HG02885 (cell line): ENCODE results near the gene SORCS3.

Experiments
- ATAC-seq: cut with Tn5 transposase; IDR thresholded peaks from one replicate; pipeline ENCODE4 v1.9.1; 2021; ENCODE audit warnings: mild to moderate bottlenecking; ENCODE audit not compliant: unreplicated experiment, poor library complexity

SORCS3 gene

DNA sequence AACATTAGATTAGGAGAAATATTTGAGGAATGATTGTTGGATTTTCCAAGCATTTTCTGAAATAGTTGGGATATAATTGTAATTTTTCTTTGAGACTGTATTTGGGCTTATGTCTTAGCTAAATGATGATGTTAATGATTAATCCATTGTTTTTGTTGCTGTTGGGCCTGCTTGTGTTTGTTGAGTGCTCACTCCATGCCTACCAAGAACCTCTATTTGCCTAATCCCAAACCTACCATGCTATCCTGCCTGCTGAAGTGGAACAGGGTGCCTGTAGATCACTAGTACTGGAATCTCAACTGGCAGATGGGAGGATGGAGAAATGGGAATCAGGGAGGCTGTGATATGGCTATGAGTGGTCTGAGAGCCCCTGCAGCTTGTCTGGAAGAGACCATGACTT lies 565.5 kb downstream of the SORCS3 start:
- ATAC-seq: no peak

DNA sequence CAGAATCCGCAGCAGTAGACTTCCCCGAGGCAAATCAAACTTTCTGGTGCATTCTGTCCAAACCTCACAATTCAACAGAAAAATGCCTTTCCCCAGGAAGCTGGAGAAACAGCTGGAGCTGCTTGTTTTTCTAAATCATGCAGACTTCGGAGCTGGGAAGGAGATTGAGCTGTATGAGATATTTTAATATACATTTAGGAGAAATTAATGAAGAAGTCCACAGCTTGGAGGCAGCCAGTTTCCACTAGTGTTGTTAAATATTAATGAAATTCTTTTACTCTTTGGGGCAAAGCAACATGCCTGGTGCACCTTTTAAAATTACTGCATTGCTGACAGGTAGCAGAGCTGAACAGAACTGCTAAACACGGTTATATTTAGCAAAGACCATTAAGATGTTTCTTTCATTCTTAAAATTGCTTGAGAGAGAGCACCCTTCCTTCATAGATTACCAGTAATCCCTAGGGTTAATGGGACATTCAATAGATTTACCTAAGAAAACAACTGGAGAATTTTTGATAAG lies 566.4 kb downstream of the SORCS3 start:
- ATAC-seq: no peak

DNA sequence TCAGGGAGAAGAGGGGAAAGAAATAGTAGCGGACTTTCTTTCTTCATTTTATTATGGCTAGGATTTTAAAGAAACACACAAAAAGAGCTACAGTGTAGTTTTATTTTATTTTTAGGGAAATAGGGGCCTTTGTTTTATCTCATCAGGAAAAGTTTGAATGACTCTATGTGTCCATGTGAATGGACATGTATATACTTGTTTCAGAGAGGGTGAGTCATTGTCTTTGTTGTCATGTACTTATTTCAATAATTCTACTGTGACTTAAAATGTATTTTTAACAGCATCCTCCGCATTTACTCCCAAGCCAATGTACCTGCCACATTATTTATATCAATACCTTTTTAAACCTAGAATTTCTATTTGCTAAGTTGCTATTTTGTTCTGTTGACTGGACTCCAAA lies 569.5 kb downstream of the SORCS3 start:
- ATAC-seq: no peak

DNA sequence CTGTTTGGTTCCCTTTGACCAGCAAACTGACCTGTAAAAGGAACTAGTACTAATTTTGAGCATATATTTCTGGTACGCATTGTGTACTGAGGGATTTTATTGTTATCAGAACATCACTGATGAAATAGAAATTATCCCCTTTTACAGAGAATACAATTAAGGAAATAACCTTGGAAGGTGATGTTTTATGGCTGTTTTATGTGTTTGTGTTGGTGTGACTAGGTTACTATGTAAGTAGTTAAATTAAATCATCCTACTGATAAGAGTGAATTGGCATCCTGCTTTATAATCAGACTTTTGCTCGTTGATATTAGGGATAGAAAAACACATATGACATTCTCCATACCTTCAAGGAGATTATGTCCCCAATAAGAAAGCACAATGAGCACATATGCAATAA lies 596.6 kb downstream of the SORCS3 start:
- ATAC-seq: no peak

DNA sequence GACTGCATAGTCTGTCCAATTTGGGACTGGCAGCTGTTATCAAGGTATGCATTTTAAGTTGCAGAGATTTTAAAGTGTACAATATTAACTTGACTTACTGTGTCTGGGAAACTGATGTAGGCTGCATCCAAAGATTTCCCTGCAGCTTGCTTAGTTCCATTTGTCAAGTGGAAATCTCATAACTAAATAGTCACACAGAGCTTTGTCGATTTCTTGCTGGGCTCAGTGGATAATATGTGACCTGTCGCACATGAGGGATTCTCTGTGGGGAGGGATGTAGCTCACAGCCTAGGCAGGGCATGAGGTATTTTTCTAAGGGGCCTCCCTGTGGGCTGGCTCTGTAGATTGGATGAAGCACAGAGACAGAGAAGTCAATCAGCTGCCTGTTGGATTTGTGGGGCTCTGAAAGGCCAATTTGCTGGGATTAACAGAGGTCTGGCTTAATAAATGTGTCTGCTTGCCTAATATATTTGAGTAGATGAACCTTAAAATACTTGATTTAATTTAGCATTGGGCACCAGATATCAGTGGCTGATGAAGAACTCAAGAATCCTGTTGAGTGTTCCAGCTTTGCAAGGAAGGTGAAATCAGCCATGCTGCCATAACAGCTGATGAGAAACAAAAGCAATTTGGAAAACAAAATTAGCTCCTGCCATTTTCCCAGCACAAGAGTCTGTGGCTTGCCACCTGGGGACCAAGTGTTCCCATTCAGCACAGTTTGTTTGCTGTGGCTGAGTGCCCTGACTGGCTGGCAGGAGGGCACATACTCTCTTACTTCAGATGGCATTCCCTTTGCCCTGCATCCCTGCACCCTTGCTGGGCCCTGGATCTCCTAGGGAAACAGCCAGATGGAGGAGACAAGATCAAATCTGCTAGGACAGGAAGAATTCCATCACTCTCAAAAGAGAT lies 598.5 kb downstream of the SORCS3 start:
- ATAC-seq: no peak

DNA sequence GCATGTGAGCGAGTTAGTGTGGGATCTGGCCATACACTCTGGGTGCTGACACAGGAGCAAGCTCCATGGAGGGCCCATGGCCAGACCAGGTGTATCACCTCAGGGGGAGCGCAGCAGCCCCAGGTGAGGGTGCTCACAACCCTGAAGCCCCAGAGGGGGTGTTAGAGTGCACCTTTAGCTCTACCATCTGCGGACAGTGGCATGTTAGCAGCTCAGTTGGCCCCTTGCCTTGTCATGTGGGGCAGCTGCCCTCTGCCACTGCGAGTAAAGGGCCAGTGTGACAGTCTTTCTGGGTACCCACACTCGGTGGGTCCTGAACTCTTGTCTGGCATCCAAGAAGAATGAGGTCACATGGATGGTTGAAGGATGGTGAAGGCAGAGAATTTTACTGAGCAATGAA lies 600.2 kb downstream of the SORCS3 start:
- no peak for ATAC-seq

DNA sequence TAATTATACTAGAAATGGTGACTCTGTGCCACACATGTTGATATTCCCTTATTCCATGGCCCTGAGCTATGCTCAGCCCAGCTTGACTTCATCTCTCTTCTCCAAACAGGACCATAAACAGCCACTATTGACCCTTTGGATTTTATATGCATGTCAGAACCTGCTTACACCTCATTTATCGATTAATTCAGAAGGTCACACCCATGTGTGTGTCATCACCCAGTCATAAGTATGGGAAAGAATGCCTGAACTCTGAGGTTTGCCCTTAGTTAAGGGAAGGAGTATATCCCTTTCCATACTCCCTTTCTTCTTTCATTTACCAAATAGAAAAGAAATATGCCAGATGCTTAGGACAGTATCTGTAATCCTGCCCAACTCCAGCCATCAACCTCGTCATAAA lies 602.3 kb downstream of the SORCS3 start:
- ATAC-seq: no peak

DNA sequence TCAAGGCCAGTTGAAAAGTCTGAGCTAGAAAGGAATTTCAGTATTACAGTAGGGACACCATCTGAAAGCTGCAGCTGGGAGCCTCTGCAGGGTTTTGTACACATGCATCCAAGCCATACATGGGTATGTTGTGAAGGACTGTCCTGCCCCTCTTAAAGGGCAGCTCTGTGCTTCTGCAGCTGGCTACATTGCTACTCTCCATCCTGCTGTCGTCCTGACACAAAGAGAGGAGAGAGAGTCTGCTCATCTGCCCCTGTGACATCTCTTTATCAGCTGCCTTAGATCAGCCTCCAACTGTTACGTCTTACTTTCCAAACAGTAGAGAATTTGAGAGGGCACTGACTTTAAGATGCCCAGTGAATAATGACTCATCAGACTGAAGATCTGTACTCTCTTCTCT lies 602.7 kb downstream of the SORCS3 start:
- no peak for ATAC-seq

DNA sequence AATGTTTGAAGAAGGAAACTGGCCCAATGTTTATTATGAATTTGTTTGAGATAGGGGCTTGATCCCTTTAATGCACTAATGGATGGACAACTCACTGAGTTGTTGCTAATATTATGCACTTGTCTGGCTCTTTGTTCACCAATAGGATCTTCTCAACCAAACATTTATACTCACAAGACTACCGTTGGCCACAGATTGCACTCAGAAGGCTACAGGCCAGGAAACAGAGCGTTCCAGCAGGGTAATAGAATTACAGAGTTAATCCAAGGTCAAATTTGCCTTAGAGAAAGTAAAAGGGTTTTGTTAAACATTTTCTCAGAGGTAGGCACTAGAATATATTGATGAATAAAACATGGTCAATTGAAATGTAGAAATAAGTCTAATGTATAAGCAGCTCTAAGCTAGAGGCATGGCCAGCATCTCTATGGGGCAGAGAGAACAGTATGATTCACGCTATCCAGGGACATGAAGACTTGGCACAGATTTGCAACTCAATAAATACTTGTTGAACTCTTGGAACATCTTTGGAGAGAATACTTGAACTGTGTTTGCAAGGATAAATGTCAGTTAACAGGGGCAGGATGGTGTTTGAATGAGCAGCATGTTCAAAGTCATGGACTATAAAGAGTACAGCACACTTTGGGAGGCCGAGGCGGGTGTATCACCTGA lies 606.9 kb downstream of the SORCS3 start:
- no peak for ATAC-seq

DNA sequence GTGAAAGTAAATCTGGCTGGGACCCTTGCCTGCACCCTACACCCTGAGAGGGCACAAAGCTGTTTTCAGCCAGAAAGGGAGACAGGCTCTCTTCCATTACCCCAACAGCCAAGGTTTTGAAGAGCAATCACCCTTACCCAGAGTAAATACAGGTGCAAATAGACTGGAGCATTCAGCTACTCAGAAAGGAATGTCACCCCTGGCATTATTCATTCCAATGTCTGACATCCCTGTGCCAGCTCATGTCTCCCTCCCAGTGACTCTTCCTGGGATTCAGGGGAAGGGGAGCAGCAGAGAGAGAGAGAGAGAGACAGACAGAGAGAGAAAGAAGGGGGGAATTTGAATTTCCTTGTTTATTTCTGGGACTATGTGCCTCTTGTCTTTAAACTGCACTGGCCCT lies 611.8 kb downstream of the SORCS3 start:
- ATAC-seq: no peak

DNA sequence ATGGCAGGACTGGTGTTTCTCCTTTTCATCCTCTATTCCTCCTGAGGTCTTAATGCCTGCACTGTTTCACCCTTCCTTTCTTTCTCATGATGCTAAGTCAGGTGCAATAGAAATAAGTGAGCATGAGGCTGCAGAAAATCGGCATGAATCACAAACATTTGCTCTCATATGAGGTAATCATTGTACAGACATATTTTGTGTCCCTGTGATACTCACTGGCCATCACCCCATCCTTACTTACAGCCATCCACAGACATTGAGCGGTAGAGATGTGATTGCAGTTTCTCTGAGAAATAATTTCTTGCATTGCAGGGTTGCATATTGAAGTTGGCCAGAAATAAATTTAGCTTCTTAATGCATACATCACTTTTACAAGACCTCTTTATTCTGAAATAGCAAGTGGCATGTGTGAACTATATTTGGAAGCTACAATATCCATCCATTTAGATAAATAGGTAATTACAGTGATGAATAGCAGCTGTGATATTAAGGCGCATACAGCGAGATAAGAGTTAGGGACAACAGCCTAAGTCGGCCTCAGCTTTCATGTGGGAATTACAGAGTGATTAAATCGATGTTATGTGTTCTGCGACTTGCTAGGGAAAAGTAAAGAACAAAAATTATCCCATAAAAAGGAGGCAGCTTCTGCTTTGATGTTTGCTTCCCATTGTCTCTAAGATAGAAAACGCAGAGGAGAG lies 612.6 kb downstream of the SORCS3 start:
- ATAC-seq: no peak

DNA sequence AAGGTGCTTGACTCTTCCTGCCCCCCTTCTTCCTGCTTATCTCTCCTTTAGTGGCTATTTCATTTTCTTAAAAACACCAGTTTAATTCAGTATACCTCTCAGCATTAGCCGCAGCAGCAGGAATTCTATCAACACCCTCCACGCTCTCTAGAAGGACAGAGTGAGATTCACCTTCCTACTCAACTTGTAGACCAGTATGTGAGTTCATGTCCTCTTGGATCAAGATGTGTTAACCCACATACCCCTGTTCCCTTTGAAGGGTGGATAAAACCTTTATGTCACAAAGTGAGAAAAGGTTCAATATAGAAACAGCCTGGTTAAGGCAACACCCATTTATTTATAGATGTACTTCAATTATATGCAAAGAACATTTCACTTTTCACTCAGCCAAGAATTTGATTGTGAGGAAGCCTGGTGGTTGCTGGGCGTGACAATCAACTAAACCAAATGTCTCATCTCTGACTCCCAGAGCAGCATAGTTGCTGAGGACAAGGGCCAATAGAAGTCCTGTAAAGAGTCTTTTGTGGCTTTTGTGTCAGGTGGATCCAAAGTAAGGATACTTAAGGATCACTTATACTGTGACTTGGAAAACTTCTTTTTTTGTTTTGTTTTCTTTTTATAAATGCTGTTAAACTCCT lies 617.1 kb downstream of the SORCS3 start:
- ATAC-seq: no peak

DNA sequence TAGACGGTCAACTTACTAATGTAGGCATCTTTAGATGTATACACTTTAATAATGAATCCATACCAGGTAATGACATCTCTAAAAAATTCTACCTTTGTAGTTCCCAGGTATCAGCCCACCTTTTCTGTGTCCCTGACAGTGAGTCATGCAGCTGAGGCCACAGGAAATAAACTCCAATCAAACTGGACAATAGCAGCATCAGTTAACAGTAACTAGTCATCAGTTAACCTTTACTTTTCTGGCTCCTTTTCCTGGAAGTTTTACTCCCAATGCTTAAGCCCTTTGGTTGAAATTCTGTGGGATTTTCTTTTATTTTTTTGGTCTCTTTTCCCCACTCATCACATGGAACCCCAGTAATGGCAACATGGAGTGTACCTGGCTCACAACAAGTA lies 617.6 kb downstream of the SORCS3 start:
- ATAC-seq: no peak

DNA sequence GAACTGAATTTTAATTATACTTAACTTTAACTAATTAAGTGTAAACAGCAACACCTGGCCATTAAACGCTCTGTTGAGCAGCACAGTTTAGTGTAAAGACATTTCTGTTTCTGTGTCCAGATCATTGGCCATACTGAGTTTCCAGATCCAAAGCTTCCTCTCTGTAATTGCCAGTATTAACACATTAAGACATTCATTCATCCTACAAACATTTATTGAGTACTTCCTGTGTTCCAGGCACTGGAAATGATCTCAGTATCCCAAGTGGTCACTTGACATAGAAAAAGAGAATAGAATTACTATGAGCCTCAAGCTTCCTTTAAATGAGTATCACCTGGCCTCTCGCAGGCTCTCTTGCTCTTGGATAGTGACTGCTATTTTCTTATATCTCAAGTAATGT lies 618.1 kb downstream of the SORCS3 start:
- no peak for ATAC-seq

DNA sequence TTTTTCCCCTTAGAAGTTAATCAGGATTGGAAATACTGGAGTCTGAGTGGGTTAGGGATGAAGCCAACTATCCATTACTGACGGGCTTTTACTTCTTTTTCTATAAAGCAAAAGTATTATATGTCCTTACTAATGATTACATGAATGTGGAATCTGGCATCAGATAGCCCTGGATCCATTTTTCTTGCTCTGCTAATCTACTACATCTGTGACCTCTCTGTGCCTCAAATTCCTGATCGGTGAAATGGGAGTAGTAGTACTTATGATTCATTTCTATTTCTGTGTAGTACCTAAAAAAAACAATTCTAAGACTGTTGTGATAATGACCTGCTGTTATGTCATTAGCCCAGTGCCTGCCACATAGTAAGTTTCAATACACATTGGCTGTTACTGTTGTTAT lies 621.6 kb downstream of the SORCS3 start:
- ATAC-seq: no peak

DNA sequence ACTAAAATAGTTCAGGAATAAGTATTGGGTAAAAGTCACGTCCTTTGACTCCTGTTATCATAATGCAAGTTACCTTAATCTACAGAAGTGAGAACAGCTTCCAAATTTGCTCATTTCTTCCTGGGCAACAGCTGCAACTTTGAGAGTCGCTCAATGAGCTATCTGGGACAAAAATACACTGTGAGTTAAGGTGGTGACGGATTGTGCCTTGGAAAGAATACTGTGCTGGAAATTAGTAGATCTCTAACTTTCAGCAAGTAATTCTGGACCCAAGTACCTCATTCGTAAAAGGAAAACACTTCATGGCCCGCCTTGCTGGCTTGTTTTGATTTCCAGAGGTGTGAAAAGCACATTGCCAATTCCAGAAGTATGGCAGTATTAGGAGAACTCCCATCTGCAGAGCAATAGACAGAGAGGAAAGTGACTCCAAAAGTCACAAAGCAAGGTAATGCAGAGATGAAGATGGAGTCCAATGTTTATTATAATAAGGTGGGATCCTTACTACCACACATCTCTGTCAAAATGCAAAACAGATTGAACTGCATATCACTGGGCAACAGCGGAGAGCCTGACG lies 626.0 kb downstream of the SORCS3 start:
- no peak for ATAC-seq

DNA sequence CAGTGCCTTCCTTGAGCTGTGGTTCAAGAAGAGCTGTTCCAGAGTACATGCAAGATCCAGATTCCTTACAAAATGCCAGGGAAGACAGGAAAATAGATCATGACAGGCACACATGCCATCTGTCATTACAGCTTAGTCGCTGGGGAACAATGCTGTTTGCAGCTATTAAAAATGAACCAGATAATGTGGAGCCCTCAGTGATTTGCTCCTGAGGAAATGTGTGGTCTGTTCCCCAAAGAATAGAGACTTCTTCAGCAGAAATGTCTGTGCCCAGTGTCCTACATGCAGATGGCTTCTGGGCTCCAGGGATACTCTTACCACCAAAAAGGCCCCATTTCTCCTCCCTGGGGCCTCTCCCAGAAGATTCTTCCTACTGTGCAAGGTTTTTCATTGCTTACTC lies 627.9 kb downstream of the SORCS3 start:
- ATAC-seq: no peak

DNA sequence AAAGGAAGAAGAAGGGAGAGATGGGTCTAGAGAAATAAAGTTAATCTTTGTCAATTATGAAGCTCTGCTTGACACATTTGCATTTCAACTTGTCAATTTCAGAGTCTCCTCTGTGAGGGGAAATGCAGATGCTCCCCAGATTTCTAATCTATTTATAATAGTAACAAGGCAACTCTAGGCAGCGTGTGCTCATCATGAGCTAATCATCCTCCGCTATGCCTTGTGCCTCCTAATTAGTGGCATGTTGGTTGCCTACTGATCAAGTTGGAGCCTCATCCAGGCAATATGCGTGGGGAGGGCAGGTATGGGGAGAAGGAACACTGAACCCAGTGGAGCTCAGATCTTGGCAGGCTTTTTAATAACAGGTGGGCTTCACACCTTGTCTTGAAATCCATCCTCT lies 628.6 kb downstream of the SORCS3 start:
- no peak for ATAC-seq

DNA sequence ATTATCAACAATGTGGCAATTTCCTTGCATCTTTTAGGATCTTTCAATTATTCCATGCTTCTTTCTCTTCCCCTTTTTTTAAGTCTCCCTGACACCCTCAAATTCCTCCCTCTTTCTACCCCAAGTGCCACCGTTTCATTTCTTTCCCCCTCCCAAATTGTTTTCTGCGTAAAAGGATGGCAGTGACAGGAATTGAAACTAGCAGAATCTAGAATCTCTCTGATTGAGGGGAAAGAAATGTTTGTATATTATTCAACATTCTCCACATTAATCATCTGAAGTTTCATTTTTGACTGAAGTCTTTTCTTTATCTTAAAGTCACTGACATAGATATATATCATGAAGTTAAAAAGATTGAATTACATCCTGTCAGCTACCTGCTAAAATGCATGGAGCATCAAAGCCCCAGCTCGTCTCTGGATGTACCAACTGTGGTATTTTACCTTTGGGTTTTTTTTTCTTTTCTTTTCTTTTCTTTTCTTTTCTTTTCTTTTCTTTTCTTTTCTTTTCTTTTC lies 633.5 kb downstream of the SORCS3 start:
- no peak for ATAC-seq

DNA sequence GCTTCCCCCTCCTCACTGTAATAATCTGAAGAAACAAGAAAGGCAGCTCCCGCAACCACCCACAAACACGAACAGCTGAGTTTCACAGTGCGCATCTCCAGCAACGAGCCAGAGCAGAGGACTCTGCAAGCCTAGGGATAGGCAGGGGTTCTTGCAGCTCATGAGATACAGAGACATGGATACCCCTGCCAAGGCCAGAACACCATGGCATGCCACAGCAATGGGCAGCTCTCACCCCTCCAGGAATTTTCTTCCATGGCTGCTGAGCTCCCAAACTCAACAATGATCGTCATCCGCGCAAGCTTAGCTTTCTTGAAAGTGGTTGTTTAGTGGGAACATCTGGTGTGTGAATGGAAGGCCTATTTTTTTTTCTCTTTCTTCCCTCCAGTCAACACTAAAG lies 637.3 kb downstream of the SORCS3 start:
- no peak for ATAC-seq
